Stomach smooth muscle (tissue), 2 donors: ENCODE results near the gene ANKRD2.

ENCODE experiments used
- H3K27ac ChIP-seq: one replicate; pipeline ENCODE4 v1.7.0; 2013; ENCODE audit warnings: mild to moderate bottlenecking, low read length, inconsistent platforms
- H3K27me3 ChIP-seq, 2 donors: one replicate each; pipeline ENCODE4 v1.7.0; 2013; ENCODE audit warnings: low read length in 2 of 2; ENCODE audit not compliant: insufficient read depth in 2 of 2, control insufficient read depth in 1 of 2
- H3K36me3 ChIP-seq, 2 donors: one replicate each; pipeline ENCODE4 v1.7.0; 2013; ENCODE audit warnings: low read length in 2 of 2; ENCODE audit not compliant: control insufficient read depth in 2 of 2, insufficient read depth in 2 of 2
- H3K4me1 ChIP-seq: one replicate; pipeline ENCODE4 v1.7.0; 2013; ENCODE audit warnings: low read length; ENCODE audit not compliant: control insufficient read depth, insufficient read depth
- H3K4me3 ChIP-seq, 2 donors: one replicate each; pipeline ENCODE4 v1.7.0; 2013; ENCODE audit warnings: low read length in 2 of 2
- H3K9ac ChIP-seq, 2 donors: one replicate each; pipeline ENCODE4 v1.7.0; 2013; ENCODE audit warnings: low read length in 2 of 2, mild to moderate bottlenecking in 1 of 2
- H3K9me3 ChIP-seq, 2 donors: one replicate each; pipeline ENCODE4 v1.7.0; 2013; ENCODE audit warnings: low read length in 2 of 2; ENCODE audit not compliant: control insufficient read depth in 2 of 2
- donor health status: healthy.
- donor health status: Pancreatic carcinoma.

The ANKRD2 gene

GRCh38 chr10:97598407-97599271 is 26.1 kb downstream of the ANKRD2 start:
- Histone ChIP-seq H3K27me3 (no peaks in the 10 kb centered on the region), H3K4me1 (peaks cover 13% of the 10 kb centered on the region), H3K27ac (no peak overlapping the region), H3K36me3 (no peaks in the 10 kb centered on the region), H3K9me3 (no peaks in the 10 kb centered on the region), H3K9ac (no peak overlapping the region), H3K4me3 (no peak overlapping the region)

GRCh38 chr10:97599272-97599619 is 26.7 kb downstream of the ANKRD2 start:
- no peak overlapping the region for H3K9ac ChIP-seq
- no peak overlapping the region for H3K27ac ChIP-seq
- no peaks in the 10 kb centered on the region for H3K27me3 ChIP-seq
- no peak overlapping the region for H3K4me3 ChIP-seq
- H3K36me3 ChIP-seq: no peaks in the 10 kb centered on the region
- no peaks in the 10 kb centered on the region for H3K9me3 ChIP-seq
- H3K4me1 ChIP-seq: peaks cover 13% of the 10 kb centered on the region

- peaks cover 12% of the 10 kb centered on the region for H3K4me1 ChIP-seq
- H3K27me3 ChIP-seq: no peaks in the 10 kb centered on the region
- no peak overlapping the region for H3K9ac ChIP-seq
- H3K27ac ChIP-seq: no peak overlapping the region
- no peaks in the 10 kb centered on the region for H3K9me3 ChIP-seq
- H3K36me3 ChIP-seq: no peaks in the 10 kb centered on the region
- no peak overlapping the region for H3K4me3 ChIP-seq
These were observed 28.0 kb downstream of the ANKRD2 start for GRCh38 chr10:97600616-97601015.

DNA sequence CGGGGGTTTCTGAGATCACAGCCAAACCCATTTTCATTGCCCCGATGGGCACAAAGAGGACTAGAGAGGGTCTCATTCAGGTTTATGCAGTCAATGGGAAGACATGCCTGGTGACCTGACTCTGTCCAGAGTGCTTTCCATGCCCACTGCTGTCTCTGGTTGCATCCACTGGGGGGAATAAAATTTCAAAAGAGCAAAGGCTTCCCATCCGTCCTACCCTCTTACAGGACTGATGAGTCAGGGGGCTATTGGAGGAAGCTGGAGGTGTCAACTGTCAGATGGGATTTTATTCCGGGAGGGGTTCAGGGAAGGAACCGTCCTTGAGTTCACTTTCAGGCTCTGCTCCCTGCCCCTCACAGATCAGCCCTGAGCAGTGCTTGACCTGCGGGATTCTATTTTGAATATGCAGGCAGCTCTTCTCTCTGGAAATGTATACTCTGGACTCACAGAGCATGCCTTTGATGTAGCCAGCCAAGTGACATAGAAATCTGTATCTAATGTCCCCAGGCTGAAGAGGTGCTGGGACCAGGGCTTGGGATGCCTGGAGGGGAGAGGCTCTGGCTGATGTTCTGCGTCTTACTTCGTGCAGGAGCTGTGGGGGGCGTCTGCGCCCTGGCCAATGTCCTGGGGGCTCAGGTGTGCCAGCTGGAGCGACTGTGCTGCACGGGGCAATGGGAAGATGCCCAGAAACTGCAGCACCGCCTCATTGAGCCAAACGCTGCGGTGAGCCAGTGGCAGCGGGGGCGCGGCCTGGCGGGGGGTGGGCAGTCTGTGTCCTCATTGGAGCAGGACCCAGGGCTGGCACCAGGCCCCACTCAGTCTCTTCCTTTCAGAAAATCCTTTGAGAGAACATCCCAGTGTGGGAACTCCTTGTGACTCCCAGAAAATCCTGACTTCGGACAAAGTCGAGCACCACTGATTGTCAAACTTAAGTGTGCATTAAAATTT is 29.0 kb downstream of the ANKRD2 start:
- H3K4me1 ChIP-seq: peaks cover 3% of the 10 kb centered on the region
- no peak overlapping the region for H3K27ac ChIP-seq
- no peak overlapping the region for H3K4me3 ChIP-seq
- H3K27me3 ChIP-seq: no peaks in the 10 kb centered on the region
- H3K9ac ChIP-seq: no peak overlapping the region
- H3K36me3 ChIP-seq: no peaks in the 10 kb centered on the region
- no peaks in the 10 kb centered on the region for H3K9me3 ChIP-seq

GRCh38 chr10:97607095-97607636 is 34.6 kb downstream of the ANKRD2 start:
- no peak overlapping the region for H3K27ac ChIP-seq
- no peak overlapping the region for H3K4me3 ChIP-seq
- H3K9me3 ChIP-seq: no peaks in the 10 kb centered on the region
- H3K36me3 ChIP-seq: no peaks in the 10 kb centered on the region
- no peak overlapping the region for H3K9ac ChIP-seq
- H3K27me3 ChIP-seq: no peaks in the 10 kb centered on the region
- H3K4me1 ChIP-seq: no peaks in the 10 kb centered on the region

DNA sequence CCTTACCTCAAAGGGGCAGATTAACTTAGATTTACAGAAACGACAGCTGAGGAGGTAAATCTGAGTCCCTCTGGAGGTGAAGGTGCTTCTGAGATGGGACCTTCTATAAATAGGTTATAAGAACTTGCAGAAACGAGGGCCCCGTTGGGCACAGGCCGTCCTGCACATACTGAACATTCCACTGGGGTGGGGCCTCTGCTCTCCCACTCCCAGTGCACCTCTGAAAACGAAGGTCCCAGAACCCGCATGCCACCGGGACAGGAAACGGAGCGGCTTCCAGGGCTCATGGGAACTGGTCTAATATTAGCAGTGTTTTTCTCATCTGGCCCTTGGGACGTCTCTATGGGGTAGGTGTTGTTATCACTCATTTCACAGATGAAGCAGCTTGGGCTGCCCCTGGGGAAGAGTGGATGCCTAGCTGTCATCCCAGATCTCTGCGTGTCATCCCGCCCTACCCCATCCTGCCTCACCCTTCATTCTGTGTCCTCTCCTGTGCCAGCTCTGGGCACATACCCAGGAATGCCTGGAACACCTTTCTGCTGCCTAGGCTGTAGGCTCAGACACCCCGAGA is 36.5 kb downstream of the ANKRD2 start:
- Histone ChIP-seq H3K9me3 (no peaks in the 10 kb centered on the region), H3K4me3 (no peak overlapping the region), H3K36me3 (no peaks in the 10 kb centered on the region), H3K9ac (no peak overlapping the region), H3K27me3 (no peaks in the 10 kb centered on the region), H3K27ac (no peak overlapping the region), H3K4me1 (no peaks in the 10 kb centered on the region)

- Histone ChIP-seq H3K27ac (no peak overlapping the region), H3K36me3 (peaks cover 0 to 6% of the 10 kb centered on the region in 2 donors), H3K27me3 (no peaks in the 10 kb centered on the region), H3K9ac (no peak overlapping the region), H3K9me3 (no peaks in the 10 kb centered on the region), H3K4me1 (no peaks in the 10 kb centered on the region), H3K4me3 (no peak overlapping the region)
These were observed 38.9 kb downstream of the ANKRD2 start for GRCh38 chr10:97611473-97611872.

DNA sequence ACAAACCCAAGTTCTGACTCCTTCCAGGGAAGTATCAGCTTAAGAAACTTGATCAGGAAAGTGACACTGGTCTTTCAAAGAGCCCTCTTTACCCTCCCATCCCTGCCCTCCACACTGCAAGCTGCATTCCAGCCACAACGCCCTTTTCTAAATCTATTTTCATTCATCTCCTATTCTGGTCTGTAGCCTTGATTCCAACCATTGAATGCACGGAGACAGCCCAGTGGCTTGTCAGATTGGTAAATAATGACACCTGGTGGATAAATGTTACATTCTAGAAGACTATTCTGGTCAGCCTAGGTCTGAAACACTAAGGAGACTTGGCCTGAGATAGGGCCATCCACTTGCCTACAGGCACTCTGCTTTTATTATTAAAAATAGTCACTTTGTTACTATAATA is 39.8 kb downstream of the ANKRD2 start:
- Histone ChIP-seq H3K4me1 (no peaks in the 10 kb centered on the region), H3K27me3 (no peaks in the 10 kb centered on the region), H3K9ac (no peak overlapping the region), H3K9me3 (no peaks in the 10 kb centered on the region), H3K27ac (no peak overlapping the region), H3K36me3 (peaks cover 0 to 6% of the 10 kb centered on the region in 2 donors), H3K4me3 (no peak overlapping the region)

- H3K27me3 ChIP-seq: no peaks in the 10 kb centered on the region
- no peaks in the 10 kb centered on the region for H3K4me1 ChIP-seq
- H3K27ac ChIP-seq: no peak overlapping the region
- H3K9ac ChIP-seq: no peak overlapping the region
- no peaks in the 10 kb centered on the region for H3K9me3 ChIP-seq
- peaks cover 0 to 6% of the 10 kb centered on the region in 2 donors for H3K36me3 ChIP-seq
- no peak overlapping the region for H3K4me3 ChIP-seq
These were observed 45.7 kb downstream of the ANKRD2 start for GRCh38 chr10:97618285-97618684.

GRCh38 chr10:97618733-97619132 is 46.2 kb downstream of the ANKRD2 start:
- Histone ChIP-seq H3K9me3 (no peaks in the 10 kb centered on the region), H3K27ac (no peak overlapping the region), H3K4me3 (no peak overlapping the region), H3K36me3 (peaks cover 0 to 6% of the 10 kb centered on the region in 2 donors), H3K4me1 (no peaks in the 10 kb centered on the region), H3K27me3 (no peaks in the 10 kb centered on the region), H3K9ac (no peak overlapping the region)
